PFSK-1 (cell line): ENCODE results near the gene MCRIP1.

Experiments
- FOXP2 ChIP-seq: optimal IDR thresholded peaks from 2 replicates; pipeline ENCODE3; 2011; ENCODE audit warnings: borderline replicate concordance, control low read depth, inconsistent platforms; ENCODE audit not compliant: insufficient read depth; ENCODE audit errors: extremely low read length, extremely low read depth
- POLR2AphosphoS5 ChIP-seq: IDR thresholded peaks from 2 replicates; pipeline ENCODE4 v1.6.1; 2012; ENCODE audit warnings: low read depth, mild to moderate bottlenecking, control low read depth, low read length, moderate library complexity
- SIN3A ChIP-seq: IDR thresholded peaks from 2 replicates; pipeline ENCODE4 v1.6.1; 2012; ENCODE audit warnings: mild to moderate bottlenecking, low read length, moderate library complexity, borderline replicate concordance; ENCODE audit not compliant: insufficient read depth
- TAF1 ChIP-seq: IDR thresholded peaks from 2 replicates; pipeline ENCODE4 v1.6.1; 2012; ENCODE audit warnings: low read length, control low read depth, borderline replicate concordance; ENCODE audit not compliant: insufficient read depth
- TF ChIP-seq, protein P1 (sequence below), 2 experiments: IDR thresholded peaks; 2 replicates each; pipeline versions ENCODE4 v1.6.1 to v1.8.0; 2011 to 2012; ENCODE audit warnings: low read depth in 2 of 2, low read length in 2 of 2, control low read depth in 1 of 2, inconsistent platforms in 1 of 2, mild to moderate bottlenecking in 1 of 2, moderate library complexity in 1 of 2; ENCODE audit not compliant: insufficient read depth in 1 of 2

- TF ChIP-seq TAF1 (no peak), POLR2AphosphoS5 (no peak), SIN3A (no peak), FOXP2 (no peak)
- TF ChIP-seq, protein P1, sequence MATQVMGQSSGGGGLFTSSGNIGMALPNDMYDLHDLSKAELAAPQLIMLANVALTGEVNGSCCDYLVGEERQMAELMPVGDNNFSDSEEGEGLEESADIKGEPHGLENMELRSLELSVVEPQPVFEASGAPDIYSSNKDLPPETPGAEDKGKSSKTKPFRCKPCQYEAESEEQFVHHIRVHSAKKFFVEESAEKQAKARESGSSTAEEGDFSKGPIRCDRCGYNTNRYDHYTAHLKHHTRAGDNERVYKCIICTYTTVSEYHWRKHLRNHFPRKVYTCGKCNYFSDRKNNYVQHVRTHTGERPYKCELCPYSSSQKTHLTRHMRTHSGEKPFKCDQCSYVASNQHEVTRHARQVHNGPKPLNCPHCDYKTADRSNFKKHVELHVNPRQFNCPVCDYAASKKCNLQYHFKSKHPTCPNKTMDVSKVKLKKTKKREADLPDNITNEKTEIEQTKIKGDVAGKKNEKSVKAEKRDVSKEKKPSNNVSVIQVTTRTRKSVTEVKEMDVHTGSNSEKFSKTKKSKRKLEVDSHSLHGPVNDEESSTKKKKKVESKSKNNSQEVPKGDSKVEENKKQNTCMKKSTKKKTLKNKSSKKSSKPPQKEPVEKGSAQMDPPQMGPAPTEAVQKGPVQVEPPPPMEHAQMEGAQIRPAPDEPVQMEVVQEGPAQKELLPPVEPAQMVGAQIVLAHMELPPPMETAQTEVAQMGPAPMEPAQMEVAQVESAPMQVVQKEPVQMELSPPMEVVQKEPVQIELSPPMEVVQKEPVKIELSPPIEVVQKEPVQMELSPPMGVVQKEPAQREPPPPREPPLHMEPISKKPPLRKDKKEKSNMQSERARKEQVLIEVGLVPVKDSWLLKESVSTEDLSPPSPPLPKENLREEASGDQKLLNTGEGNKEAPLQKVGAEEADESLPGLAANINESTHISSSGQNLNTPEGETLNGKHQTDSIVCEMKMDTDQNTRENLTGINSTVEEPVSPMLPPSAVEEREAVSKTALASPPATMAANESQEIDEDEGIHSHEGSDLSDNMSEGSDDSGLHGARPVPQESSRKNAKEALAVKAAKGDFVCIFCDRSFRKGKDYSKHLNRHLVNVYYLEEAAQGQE (IDR thresholded peaks at IDR 0.05; ENCODE audit: insufficient read depth in 1 of 2, low read depth in 2 of 2, low read length in 2 of 2) = no peak
Measured at GRCh38 chr17:81802048-81802758, 30.9 kb downstream of the MCRIP1 start.
